NB4 (cell line): ENCODE measurements around the gene SLC31A1.

Source experiments
- CTCF ChIP-seq: IDR thresholded peaks from one replicate; pipeline ENCODE4 v1.5.1; 2012; ENCODE audit warnings: low read depth, low read length
- MAX ChIP-seq: IDR thresholded peaks from 2 replicates; pipeline ENCODE4 v1.6.1; 2011; ENCODE audit warnings: low read depth, low read length
- POLR2A ChIP-seq: IDR thresholded peaks from 2 replicates; pipeline ENCODE4 v1.6.1; 2011; ENCODE audit warnings: mild to moderate bottlenecking; ENCODE audit not compliant: insufficient read length; ENCODE audit errors: extremely low read depth

GRCh38 chr9:113281356-113281755, 60.0 kb downstream of the SLC31A1 start:
- TF ChIP-seq CTCF (no peak), POLR2A (no peak), MAX (no peak)
